GM19025 (cell line): ENCODE measurements around the gene ATP6V0C.
A peak's percentile ranks its signal among the peaks of the same experiment; 100 is the strongest.
"Not testable (repeated sequence)": the region's sequence is repeated elsewhere in the genome, so short reads cannot be mapped to it uniquely, and the experiment has no call there.

ENCODE experiments used
- ATAC-seq: cut with Tn5 transposase; IDR thresholded peaks from one replicate; pipeline ENCODE4 v1.9.1; 2021; ENCODE audit warnings: mild to moderate bottlenecking, low read depth, moderate library complexity; ENCODE audit not compliant: unreplicated experiment

ATP6V0C gene

DNA sequence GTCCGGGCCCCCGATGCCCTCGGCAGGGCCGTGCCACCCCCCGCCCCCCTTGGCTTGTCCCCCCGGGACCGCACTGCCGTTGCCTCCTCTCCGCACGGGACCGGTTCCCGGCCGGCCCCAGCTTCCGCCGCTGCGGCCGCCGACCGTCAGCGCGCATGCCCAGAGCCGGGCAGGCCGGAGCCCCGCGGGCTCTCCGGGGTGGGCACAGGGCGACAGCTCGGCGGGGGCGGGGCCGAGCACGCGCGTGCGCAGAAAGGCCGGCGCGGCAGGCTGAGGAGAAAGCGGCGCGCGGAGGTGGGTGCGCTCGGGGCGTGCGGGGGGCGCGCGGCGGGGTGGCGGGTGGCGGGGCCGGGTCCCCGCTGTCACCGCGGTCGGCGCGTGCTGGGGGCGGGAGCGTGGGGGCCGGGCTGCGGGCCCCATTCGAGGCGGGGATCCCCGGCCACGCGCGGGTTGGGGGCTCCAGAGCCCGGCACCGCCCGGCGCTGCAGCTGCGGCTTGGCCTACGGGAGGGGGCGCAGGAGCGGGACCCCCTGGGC lies 38.8 kb upstream of the ATP6V0C start, which contains the start of gene TBC1D24:
TBC1D24 (plus strand) TSS at position 251 of the 536 bp plus-strand sequence. CDS start 21,022 bp downstream, outside the sequence.
- ATAC-seq, result peak; percentile 70

DNA sequence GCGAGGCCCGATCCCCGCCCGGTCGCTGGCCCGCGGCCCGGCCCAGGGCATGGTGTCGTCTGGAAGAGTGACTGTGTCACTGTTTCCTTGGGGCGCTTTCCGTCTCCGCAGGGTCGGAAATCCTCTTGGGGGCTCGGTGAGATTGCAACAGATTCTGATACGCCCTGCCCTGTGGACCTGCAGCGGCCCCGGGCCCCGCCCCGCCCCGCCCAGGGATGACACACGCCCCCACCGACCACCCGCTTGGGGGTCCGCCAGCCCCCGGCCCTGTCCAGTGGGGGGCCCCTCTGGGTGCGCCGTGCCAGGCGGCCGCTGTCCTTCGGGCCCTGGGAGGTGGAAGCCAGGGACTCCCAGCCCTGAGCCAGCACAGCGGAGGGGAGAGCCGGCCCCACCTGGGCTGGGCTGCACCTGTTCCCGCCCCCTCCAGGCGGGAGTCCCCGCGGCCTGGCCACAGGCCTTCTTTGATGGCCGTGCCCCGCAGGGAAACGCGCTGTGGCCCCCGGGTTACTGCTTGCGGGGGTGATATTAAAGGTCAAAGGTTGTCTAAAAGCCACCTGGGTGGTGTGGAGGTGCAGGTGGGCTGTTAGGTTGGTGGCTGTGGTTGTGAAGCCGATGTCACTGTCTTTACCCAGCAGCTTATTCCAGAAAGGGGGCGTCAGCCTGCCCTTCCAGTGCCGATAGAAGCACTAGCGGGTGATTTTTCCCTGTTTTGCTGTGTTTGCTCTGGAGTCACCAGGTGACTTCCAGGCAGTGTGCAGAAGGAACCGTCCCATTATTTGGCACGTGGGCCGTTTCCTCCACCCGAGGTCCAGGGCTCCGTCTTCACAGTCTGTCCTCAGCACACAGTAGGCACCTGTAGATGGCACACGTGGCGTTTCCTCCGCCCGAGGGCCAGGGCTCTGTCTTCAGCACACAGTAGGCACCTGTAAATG lies 38.1 kb upstream of the ATP6V0C start:
- ATAC-seq, result no peak

DNA sequence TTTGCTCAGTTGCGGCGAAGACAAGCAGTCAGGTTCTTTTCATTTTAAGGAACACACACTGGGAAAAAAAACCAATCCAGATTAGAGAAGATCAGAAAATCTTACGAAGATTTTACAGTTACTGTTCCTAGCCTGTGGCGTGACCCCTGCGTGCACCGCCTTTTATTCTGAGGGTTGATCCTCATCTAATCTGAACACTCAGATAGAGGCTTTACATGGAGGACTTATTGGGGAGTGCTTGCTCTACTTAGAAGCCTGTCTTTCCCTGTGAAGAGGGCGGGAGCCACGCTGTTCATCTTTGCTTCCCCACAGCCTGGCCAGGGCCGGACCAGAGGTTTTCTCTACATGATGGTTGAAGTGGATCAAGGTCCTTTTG lies 37.4 kb upstream of the ATP6V0C start:
- ATAC-seq, result no peak

DNA sequence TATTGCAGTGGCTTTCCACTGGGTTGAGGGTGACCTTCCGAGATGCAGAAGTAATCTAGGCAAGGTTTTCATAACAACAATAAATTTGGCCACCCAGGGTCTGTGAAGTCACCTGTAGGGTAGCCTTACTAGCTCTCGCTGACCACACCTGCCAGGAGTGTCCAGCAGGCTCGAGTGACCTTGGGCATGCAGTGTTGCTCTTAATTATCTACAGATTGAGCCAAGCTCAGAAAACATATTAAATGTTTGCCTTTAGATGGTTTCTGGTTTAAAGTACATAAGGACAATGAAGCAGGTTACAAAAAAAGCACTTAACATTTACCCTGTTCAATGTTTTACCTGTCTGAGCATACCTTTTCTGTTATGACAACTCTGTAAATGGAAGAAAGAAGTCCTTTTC lies 37.0 kb upstream of the ATP6V0C start:
- no peak for ATAC-seq

DNA sequence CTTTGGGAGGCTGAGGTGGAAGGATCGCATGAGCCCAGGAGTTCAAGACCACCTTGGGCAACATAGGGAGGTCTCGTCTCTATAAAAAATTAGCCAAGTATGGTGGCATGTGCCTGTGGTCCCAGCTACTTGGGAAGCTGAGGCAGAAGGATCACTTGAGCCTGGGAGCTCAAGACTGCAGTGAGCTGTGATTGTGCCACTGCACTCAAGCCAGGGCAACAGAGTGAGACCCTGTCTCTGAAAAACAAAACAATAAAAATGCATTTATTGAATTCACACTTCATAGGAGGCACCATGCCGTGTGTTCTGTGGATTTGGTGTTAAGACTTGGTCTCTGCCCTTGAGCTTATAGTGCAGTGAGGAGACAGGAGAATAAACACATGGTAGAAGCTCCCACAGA lies 36.4 kb upstream of the ATP6V0C start:
- ATAC-seq, result no peak

DNA sequence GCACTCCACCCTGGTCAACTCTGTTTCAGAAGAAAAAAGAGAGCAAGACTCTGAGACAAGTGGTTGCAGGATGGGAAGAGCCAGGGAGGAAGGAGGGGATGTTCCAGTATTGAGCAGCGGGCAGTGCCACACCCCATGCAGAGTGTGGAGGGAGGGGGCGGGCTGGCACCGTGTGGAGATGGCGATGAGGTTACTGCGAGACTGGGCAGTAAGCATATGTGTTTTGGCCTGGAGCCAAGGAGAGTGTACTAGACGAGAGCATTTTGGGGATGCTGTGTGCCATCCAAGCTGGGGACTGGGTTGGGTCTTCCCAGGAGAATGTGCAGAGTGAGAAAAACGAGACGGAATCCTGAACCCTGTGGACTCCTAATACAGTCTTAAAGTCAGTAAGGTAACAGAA lies 35.5 kb upstream of the ATP6V0C start:
- no peak for ATAC-seq

DNA sequence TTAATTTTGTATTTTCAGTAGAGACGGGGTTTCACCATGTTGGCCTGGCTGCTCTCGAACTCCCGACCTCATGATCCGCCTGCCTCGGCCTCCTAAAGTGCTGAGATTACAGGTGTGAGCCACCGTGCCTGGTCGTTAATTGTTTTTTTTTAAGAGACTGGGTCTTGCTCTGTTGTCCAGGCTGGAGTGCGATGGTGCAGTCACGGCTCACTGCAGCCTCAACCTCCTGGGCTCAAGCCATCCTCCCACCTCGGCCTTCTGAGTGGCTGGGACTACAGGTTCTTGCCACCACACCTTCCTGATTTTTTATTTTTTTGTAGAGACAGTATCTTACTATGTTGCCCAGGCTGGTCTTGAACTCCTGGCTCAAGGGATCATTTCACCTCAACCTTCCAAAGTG lies 33.8 kb upstream of the ATP6V0C start:
- ATAC-seq, result not testable (repeated sequence)

DNA sequence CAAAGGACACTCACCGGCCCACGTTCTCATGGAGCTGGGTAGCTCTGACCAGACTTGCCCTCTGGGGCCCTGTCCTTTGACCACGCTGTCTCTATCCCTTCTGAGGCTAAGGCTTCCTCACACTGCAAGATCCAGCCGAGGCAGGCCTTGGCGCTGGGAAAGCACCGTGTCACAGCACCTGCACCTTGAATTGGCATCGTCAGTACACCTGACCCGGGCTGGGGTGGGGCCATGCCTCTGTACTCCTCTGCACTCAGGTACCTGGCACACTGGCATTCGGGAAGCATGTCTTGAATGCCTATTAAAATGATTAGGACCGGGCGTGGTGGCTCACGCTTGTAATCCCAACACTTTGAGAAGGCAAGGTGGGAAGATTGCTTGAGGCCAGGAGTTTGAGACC lies 32.8 kb upstream of the ATP6V0C start:
- no peak for ATAC-seq

DNA sequence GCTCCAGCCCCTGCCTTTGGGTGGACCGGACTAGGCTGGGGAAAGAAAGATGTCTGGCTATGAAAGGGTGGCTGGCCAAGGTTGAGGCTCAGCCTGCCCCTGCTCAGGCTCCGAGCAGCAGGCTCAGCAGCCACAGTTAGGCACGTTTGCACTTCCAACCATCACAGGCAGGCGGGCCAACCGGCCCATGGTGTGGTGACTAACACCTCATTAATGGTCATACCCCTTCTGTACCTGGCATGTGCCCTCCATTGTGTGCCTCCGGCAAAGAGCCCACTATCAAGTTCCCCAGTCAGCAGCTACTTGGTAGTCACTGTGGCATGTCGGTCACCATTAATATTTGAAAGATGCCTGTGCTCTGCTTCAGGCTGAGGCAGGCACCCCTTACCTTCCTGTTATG lies 32.1 kb upstream of the ATP6V0C start:
- ATAC-seq, result no peak

DNA sequence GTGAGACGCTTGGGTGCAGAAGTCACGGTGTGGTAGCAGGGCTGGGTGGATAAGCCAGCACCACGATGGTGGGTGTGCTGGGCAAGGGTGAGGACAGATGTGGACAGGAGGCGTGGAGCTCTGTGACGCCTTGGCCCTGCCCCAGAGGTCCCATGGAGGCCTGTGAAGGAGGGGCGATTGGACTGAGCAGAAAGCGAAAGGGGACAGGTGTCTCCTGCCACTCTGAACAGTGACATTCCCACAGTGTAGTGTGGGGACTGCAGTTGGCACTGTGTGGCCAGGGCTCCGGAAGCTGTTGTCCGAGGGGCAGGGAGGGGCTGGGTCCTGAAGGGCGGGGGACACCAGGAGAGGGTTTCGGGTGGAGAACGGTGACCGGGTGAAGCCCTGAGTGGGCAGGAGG lies 31.5 kb upstream of the ATP6V0C start:
- ATAC-seq, result no peak

DNA sequence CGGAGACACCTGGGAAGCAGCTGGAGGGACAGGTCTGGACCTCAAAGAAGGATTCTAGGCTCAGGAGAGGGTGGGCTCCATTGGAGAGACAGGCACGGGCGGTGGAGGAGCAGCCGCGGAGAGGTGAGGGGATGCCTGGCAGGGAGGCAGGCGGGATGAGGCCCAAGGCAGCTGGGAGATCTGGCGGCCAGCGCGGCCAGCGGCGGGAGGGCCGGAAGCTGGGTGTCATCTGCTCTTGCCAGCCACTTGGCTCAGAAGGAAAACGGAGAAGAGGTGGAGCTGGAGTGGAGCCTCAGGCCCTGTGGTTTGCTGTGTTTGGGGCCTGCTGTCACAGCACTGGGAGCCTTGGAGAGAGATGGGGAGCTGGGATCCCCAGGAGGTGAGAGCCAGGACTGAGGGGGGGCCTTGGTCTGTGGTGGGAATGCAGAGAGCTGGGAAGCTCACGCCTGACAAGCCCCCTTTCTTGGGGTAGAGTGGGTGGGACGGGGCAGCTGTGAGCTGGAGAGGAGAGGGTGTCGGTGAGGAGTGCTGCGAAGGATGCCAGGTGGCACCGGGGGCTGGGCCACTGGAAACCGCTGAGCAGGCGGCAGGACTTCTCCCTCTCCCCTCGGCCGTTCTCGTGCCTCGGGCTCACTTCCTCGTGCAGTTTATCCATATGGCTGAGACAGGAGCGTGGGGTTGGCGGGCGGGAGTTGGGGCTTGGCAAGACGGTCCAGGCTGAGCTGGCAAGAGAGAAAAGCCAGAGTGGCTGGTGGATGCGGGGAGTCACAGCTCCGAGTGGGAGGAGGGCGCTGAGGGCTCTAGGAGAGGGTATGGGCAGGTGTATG lies 30.8 kb upstream of the ATP6V0C start:
- no peak for ATAC-seq

DNA sequence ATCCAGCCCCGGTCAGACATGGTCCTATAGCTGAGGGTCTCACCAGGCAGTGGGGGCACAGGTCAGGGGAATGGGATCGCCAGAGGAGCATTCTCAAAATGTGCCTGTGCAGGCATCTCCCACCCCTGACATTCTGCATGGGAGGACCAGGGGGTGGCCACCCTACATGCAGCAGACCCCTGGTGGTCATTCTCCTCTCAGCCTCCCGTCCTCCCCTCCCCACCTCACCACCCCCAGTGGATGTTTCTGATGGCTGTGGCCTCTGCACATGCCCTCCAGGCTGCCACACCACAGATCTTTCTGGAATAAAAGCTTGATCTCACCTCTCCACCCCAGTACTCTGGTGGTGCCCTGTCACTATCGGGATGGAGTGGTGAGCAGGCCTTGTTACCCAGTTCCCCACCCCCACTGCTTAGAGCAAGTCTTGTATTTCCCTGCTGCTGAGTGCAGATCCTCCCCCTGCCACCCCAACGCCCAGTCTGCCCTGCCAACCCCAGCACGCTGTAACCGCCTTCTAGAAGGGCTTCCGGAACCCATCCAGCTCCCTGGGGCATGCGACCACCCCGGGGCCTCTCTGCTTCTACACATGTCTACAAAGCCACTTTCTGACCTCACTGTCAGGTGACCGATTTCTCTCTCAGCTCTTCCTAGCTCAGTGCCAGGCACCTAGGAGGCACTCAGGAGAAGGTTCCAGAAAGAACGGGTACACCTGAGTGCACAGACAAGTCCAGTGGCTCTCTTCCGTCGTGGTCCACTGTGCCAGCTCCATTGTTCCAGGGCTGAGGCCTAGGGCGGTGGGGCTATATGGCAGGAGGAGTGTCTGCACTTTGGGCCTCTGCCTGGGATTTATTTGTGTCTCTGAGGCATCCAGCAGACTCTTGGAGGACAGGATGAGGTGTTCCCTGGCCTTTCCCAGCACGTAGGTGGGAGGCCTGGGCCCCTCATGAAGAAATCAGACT lies 29.5 kb upstream of the ATP6V0C start:
- ATAC-seq, result no peak

DNA sequence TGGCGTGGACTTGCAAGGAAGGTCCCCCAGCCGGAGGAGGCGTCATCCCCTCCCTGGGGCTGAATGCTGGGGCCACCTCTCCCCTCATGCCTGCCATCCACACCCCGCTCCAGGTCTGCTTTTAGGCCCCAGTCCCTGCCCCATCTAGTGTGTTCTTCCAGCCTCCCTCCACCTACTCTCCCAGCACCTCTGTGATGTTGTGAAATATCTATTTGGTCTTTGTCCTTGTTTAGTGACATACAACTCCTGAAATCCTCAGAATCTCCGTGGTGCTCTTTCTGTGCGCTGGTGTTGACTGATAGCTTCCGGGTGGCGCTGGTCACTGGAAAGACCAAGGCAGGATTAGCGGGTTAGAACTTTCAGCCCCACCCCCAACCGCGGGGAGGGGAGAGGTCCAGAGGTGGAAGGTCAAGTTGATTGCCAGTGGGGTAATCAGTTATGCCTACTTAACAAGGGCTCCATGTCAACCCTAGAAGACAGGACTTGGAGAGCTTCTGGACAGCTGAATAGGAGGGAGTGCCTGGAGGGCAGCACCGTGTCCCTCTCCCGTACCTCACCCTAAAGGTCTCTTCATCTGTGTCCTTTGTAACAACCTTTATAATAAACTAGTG lies 28.7 kb upstream of the ATP6V0C start:
- no peak for ATAC-seq

DNA sequence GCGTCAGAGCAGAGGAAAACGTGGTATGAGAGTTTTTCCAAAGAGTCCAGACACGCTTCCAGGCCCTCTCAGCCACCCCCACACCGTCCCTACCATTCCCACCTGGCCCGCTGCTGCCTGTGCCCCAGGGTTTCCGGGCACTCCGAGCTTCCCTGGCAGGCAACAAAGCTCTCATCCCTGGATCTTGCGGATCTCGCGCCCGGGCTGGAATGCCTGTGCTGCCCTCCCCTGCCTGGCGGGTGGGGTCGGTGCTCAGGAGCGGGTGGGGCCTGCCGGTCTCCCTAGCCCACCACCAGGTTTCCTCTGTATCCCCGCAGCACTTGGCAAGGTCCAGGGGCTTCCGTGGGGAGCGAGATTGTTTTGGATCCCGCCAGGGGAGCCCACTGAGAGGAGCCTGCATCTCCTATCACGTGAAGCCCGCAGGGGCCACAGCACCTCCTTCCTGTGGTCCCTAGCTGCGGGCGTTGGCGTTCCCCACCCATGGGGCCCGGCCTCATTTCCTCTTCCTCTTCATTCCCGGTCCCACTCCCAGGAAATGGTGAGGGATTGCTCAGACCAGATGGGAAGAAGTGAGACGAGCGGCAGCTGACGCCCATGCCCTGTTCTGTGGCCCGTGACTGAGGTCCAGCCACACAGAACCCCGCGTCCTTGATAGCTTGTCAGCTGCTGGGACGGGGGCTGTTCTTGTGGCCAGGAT lies 27.8 kb upstream of the ATP6V0C start:
- no peak for ATAC-seq

DNA sequence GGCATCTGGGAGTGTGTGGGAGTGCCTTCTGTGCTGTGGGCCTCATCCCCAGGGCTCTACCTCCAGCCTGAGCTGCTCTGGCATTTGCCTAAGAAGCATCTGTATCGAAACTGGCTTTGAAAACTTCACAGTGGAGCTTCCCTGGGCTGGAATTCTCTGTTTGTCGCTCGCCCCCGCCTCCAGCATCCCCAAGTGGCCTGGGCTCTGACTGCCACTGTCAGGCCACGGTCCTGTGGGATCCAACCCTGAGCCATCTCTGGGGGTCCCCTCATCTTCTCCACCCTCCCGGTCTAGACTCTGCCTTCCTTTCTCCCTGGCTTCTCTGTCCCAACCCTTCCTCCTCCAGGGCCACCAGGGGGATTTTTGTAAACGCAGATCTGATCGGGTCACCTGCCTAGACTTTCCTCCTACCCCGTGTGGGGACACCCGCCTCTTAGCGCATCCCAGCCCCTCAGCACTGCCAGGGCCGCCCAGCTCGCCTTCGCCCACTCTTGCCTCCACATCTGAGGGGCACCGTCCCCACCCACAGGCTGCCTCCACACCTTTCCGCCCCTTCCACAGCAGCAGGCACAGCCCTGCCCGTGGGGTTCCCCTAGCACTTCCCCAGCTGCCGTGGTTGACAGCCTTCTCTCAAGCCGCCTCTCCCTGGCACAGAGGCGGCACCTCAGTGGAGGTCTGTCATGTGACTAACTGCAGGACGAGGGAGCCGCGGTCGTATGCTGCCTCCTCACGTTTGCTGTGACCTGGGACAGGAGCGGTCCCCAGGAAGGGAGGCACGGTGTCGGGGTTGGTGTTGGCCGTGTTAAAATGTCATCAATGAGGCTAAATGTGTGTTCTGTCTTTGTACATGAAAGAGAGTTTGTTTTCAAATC lies 26.9 kb upstream of the ATP6V0C start:
- ATAC-seq, result peak; percentile 62

DNA sequence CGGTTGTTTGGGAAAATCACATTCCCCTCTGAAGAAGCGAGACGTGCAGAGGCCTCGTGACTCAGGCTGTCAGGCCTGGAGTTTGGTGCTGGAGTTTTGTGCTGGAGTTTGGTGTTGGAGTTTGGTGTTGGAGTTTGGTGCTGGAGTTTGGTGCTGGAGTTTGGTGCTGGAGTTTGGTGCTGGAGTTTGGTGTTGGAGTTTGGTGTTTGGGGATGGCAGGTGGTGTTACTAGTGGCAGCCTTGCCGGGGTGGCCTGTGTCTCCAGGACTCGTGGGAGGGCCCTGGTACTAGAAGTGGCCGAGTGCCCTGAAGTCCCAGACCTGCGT lies 26.3 kb upstream of the ATP6V0C start:
- no peak for ATAC-seq

DNA sequence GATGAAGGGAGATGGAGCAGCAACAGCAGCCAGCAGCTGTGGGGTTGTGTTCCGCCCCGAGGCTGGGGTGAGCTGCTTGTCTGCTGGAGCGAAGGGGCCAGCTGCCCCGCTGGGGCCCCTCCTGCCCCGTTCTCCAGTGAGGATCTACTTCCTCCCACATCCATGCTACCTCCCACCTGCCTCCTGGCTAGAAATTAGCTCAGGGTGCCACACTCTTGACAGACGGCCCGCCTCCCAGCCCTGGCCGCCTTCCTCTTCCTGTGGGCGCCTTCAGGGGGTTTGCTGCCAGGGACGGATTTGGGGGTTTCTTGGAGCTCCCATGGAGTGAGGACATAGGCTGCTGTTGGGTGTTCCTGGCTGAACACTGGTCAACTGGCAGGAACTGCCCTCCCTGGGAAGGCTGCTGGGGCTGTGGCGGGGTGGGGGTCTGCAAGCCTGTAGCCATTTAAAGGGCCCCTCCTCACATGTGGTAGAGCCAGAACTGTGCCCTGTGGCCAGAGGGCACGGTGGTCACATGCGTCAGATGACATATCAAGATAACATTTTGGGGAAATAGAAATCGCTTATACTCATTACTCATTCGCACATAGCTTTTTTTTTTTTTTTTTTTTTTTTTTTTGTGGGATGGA lies 25.7 kb upstream of the ATP6V0C start:
- ATAC-seq, result no peak

DNA sequence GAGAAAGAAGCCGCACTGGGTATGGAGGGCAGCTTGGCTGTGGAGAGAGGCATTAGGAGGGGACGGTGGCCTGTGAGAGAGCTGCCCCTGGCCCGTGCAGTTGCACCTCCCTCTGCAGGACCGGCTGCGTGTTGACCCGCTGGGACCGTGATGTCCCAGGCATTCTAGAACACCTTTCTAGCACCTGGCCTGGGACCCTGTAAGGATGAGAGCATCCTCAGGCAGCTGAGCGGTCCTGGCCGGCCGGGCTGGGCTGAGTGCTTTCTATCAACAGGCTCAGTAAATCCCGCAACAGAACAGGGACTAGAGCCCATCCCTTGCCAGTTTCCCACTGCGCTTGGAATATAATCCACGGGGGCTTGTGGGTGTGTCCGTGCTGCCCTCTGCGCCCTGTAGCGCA lies 24.2 kb upstream of the ATP6V0C start:
- no peak for ATAC-seq
